ENCODE measurements around the gene SPTBN1.

DNA sequence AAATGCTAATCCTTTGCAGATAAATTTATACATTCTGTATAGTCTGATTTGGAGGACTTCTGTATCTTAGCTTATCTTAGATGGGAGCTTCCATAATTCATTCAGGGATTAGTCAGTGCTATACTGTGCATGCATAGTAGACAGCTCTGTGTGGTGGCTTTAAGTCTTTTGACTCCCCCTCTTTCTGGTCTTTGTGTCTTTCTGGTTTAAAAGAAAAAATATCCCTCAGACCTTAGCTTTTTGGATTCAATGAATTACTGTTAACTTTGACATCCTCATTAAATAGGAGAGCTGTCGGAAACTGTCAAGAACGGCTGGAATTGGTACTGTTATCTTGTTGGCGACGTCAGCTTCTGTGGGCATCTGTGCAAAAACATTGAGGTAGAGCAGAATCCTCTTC is 130.4 kb downstream of the SPTBN1 start:
- TF ChIP-seq POLR2A (IDR thresholded peaks at IDR 0.05), result no peak
- TF ChIP-seq, protein P1, sequence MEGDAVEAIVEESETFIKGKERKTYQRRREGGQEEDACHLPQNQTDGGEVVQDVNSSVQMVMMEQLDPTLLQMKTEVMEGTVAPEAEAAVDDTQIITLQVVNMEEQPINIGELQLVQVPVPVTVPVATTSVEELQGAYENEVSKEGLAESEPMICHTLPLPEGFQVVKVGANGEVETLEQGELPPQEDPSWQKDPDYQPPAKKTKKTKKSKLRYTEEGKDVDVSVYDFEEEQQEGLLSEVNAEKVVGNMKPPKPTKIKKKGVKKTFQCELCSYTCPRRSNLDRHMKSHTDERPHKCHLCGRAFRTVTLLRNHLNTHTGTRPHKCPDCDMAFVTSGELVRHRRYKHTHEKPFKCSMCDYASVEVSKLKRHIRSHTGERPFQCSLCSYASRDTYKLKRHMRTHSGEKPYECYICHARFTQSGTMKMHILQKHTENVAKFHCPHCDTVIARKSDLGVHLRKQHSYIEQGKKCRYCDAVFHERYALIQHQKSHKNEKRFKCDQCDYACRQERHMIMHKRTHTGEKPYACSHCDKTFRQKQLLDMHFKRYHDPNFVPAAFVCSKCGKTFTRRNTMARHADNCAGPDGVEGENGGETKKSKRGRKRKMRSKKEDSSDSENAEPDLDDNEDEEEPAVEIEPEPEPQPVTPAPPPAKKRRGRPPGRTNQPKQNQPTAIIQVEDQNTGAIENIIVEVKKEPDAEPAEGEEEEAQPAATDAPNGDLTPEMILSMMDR (IDR thresholded peaks at IDR 0.05), result no peak

All from stomach (tissue), 4 donors.